Left kidney (tissue), 2 donors: ENCODE measurements around the gene DOCK4. TPM values are rescaled to one million over a fixed set of nuclear protein-coding genes. Genes with fewer than 3 reads are reported as not detected.
"Not testable (repeated sequence)": the region's sequence is repeated elsewhere in the genome, so short reads cannot be mapped to it uniquely, and the experiment has no call there.

ENCODE experiments used
- DNase-seq: peaks from one replicate; pipeline ENCODE4 v3.0.0-alpha.2; 2013
- polyA plus RNA-seq: library from polyadenylated mRNA; unstranded; fragments of 120-200 nt; gene quantifications from one replicate; pipeline ENCODE4 v1.2.1, GENCODE V29; 2013; ENCODE audit not compliant: insufficient read length

DOCK4 gene
- polyA plus RNA-seq, 1 donor, result 30.4 TPM

GRCh38 chr7:111951052-111951451 lies 255.1 kb downstream of the DOCK4 start:
- DNase-seq, result no peak

GRCh38 chr7:111942450-111943081 lies 263.6 kb downstream of the DOCK4 start:
- no peak for DNase-seq

DNA sequence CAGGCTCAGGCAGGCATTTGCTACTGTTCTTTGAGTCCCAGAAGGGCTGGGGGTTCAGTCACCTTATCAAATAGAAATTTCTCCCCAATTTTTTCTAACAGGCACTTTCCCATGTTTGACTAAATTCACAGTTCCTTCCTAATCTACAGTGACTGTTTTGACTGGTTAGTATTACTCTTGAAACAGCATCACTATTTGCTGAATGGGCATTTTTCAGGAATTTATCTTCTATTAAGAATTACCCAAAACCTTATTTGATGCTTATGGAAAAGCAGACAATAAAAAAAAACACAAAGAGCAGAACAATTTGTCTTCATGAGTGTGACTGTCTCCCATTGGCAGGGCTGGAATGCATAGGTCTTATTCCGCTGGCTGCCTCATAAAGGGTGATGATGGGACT lies 269.0 kb downstream of the DOCK4 start:
- DNase-seq, result no peak

DNA sequence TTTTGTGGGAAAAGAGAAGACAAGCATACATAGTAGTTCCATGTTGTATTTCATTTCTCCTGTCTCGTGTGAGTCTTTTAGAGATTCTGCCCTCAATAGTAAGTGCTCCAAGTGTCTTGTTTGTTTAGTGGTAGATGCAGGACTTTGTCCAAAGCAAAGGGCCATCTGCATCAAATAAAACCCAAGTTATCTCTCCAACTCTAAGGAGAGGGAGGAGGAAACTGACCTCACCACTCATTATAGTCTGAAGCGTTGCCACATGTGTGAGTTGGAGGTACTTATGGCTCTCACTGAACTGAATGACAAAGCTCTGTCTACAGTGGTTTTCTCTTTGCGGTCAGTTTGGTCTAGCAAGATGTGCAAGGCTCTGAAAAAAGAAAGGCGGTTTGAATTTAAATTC lies 272.6 kb downstream of the DOCK4 start:
- DNase-seq, result no peak

GRCh38 chr7:111931958-111932357 lies 274.2 kb downstream of the DOCK4 start:
- no peak for DNase-seq

DNA sequence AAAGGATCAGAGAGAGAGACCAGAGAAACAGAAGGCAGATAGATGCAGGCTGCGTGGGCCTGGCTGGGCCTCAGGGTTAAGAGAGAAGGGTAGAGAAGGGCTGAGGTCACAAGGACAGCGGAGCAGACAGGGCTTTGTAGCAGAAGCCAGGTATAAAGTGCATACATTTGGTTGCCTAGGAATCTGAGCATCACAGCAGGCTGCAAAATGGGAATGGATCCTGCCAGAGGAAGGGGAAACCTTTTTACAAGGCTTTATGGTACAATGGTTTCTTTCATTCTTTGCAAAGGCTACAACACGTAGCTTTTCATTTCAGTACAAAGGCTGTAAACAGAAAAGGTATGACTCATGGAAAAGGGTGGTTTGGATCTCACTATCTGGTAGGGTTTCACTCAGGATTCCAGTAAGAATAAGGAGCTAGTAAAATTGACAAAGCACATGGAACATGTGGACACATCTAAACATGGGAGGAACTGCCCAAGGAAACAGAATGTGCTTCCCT lies 275.1 kb downstream of the DOCK4 start:
- no peak for DNase-seq

- no peak for DNase-seq
These were observed 276.9 kb downstream of the DOCK4 start for GRCh38 chr7:111929264-111929663.

GRCh38 chr7:111927353-111928019 lies 278.7 kb downstream of the DOCK4 start:
- DNase-seq, result no peak

GRCh38 chr7:111920329-111920728 lies 285.9 kb downstream of the DOCK4 start:
- no peak for DNase-seq

DNA sequence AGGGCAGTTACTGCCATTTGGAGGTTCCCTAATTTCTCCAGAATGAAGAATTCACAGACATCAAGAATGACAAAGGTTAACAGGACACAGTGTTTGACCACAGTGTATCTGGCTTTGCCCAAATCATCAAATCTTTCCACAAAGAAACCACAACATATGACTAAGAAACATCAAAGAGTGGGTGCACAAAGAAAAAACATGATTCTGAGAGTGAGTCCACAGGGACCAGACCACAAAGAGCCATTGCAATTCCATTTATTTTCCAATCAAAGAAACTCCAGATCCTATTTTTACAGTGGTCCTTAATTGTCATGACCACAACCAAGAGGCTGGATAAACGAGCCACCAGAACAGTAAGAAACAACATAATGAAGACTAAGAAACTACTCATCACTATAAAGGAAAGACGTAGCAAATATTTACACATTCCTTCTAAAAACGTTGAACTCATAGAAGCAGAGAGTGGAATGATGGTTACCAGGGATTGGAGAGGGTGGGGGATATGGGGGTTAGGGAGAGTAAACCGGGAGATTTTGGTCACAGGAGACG lies 286.5 kb downstream of the DOCK4 start:
- DNase-seq, result no peak

DNA sequence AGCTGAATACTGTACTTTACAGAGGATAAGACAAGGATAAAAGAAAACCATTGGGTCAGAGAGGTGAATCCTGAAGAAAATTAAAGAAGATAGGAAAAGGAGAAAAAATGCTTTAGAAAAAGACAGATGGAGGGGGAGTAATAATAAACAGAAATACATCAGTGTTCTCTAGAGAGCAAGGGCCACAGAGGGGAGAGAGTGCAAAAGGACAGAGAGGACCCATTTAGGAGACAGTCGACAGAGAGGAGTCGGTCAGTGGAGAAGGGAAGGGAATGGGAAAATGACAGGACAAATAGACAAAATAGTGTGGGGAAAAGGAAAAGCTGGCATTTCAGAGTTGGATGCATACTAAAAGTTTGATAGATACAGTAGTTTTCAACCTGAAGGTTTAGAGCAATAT lies 287.0 kb downstream of the DOCK4 start:
- DNase-seq, result no peak

DNA sequence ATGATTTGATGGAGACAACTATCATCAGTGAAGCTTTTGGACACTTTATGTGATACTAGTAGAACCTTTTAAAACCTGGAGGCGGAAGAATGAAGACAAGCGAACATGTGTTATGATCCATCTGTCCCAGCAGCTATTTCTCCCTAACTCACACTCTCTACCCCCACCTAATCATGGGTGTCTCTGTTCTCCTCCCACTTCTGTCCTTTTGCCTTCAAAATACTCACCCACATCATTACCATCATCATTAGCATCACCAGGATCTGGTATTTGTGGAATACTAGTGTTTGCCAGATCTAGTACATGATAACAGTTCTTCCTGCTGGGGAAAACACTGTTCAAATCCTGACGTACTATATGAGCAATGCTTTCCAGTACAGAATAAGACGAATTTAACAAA lies 287.7 kb downstream of the DOCK4 start:
- DNase-seq, result no peak

GRCh38 chr7:111917404-111917803 lies 288.8 kb downstream of the DOCK4 start:
- DNase-seq, result not testable (repeated sequence)

GRCh38 chr7:111914291-111914690 lies 291.9 kb downstream of the DOCK4 start:
- DNase-seq, result no peak

DNA sequence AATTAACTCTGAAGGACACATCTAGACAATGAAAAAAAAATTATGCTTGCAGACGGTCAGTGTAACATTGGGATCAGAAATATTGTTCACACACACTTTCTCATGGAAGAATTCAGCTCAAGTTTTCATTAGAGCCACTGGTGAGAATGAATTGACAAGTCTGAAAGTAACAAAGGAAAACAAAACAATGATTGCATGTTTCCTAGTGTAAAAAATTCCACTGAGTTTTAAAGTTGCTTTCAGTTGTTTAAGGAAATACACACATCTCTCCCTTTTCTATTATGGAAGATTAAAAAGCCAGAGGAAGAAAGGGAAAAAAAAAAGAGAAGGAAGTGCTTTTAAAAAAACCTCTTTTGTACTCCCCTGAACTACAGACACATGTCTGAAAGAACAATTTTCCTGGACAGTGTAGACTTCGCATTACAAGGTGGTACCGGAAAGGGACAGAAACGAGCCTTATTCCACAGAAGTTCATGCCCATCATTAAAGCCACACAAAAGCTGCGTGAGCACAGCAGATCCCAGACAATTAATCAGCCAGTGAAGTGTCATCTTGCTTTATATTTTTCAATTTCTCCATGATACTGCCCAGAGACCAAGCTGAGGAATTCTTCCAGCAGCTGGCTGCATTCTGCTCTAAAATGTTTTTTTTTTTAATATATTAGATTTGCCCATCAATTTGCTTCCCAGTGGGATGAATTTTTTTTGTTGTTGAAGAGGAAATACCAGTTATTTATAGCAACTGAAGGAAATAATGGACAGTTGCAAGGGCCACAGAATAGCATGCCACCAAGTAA lies 294.8 kb downstream of the DOCK4 start:
- DNase-seq, result no peak

DNA sequence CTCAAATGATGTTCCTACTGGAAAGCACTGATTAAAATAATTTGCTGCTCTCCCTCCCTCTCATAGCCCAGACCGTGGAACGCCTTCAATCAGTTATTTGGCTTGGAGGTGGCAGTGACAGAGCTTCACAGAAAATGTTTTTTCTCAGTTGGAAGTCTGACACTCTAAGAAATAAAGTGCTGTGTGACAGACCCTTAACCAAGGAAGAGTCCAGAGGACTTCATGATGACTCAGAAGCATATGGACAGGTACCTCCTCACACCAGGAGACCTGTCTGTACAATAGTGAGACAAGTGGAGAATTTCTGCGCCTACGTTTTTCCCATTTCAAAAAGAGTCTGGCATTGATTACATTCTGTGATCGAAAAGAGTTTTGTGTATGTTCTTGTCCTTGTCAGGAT lies 295.5 kb downstream of the DOCK4 start:
- DNase-seq, result no peak

GRCh38 chr7:111908673-111909072 lies 297.5 kb downstream of the DOCK4 start:
- not testable (repeated sequence) for DNase-seq

GRCh38 chr7:111903797-111904196 lies 302.4 kb downstream of the DOCK4 start:
- DNase-seq, result no peak

GRCh38 chr7:111903016-111903415 lies 303.2 kb downstream of the DOCK4 start:
- no peak for DNase-seq

DNA sequence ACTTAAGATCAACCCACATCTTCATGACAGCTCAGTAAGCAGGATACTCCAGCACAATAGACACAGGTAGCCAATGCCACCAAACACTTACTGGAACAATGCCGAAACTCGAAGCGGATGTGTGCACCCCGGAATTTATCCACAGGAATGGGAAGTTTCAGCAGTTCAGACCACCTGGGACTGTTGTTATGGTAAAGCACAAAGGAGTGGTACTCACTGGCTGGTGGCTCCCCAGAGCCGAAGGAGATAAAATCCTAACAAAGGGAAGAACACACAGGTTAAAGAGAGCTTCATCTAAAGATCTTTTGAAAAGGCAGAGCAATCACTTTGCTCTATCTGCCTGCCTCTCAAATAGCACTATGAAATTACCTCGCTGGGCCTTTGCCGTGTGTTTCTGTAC lies 305.9 kb downstream of the DOCK4 start:
- DNase-seq, result no peak

- no peak for DNase-seq
These were observed 311.1 kb downstream of the DOCK4 start for GRCh38 chr7:111895049-111895448.

GRCh38 chr7:111894518-111894917 lies 311.7 kb downstream of the DOCK4 start:
- DNase-seq, result no peak

- DNase-seq, result no peak
These were observed 313.0 kb downstream of the DOCK4 start for GRCh38 chr7:111893190-111893589.
